Measurements from ENCODE around the gene QSER1.
"Not testable (repeated sequence)": the region's sequence is repeated elsewhere in the genome, so short reads cannot be mapped to it uniquely, and the experiment has no call there.

QSER1 gene

DNA sequence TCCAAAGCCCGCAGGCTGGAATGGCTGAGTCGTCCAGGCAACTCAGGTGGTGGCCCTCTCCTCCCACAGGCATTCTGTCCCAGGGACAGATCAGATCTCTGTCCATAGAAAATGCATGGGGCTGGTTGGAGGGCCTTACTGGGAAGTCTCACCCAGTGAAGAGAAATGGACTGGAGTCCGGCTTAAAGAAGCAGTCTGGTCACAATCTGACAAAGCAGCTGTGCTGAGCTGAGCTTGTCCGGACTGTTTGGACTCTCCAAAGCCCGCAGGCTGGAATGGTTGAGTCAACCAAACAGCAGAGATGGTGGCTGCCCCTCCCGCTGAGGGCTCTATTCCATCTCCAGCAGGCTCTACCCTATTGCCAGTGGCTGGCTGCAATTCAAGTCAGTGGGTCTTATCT lies 108.7 kb downstream of the QSER1 start:
- DNase-seq (ENCODE audit: low spot score): no peak

DNA sequence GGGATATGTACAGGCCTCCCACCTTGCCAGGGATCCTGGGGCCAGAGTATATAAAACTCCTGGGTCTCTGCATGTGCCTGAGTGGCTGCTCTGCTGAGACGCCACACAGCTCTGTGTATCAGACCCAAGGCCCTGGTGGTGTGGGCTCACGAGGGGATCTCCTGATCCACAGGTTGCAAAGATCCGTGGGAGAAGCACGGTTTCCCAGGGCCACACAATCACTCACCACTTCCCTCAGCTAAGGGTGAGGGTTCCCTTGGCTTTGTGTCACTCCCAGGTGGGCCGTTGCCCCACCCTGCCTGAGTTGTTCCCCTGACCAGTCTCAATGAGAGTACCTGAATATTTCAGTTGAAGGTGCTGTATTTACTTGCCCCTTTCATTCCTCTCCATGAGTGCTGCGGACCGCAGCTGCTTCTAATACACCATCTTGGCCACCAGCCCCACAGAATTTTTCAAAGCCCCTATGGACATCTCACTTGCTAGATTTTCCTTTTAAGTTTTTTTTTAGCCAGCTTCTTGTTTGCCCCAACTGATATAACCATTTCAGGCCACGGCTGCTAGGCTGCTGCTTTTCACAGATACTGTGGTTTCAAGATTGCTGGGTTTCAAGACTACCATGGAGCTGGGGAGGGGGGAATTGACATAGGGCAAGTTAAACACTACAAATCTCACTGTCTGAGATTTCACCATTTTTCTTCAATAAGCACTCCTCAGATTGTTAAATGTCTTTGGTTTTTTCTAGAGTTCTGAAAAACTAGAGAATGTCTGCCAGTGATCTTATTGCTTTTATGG lies 109.3 kb downstream of the QSER1 start:
- DNase-seq (ENCODE audit: low spot score): no peak

DNA sequence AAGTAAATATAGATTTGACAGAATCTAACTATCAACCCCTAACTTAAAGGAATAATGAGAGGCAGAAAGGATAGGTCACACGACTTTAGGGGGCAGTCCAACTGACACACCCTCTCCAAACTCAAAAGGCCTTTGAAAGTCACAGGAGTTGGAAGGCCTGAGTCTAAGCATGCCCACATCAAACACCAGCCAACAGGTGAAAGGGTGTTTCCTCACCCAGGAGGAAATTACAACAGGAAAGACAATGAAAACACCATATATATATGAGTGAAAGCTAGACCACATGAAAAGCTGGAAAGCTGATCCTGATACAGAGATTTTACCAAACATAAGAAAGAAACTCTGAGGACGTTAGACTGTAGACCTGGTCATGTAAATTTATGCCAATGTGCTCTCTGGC lies 112.6 kb downstream of the QSER1 start:
- DNase-seq (ENCODE audit: low spot score): no peak

DNA sequence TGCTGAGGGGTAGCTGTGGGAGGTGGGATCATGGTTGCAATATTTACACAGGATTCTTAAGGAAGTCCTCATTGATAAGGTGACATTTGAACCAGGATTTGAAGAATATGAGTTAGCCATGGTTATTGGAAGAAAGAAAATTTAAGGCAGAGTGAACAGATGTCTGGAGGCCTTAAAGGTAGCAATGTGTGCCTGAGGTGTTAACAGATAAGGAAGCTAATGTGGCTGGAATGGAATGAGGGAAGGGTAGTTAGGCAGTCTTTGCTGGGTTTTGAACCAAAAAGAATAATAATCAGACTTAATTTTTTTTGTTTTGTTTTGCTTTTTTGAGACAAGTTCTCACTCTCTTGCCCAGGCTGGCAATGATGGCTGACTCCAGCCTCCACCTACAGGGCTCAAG lies 113.4 kb downstream of the QSER1 start:
- DNase-seq (ENCODE audit: low spot score): no peak

DNA sequence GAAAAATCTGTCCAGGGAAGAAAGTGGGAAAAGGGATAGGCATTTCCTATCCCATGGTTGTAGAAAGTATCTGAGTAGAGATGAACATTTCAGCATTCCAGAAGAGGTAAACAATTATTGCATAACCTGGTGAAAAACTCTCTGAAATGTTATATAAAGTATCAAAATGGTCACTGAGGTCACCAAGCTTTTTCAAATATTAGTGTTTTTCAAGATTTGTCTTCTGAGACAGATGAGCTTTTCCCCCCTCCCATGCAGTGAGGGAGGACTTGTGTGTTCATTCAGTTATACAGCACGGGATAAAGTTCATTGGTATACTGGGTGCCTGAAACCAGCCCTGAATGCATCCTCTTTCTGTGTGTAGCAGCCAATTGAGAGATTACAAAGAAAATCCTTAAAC lies 121.1 kb downstream of the QSER1 start:
- DNase-seq (ENCODE audit: low spot score): peak; percentile 14

DNA sequence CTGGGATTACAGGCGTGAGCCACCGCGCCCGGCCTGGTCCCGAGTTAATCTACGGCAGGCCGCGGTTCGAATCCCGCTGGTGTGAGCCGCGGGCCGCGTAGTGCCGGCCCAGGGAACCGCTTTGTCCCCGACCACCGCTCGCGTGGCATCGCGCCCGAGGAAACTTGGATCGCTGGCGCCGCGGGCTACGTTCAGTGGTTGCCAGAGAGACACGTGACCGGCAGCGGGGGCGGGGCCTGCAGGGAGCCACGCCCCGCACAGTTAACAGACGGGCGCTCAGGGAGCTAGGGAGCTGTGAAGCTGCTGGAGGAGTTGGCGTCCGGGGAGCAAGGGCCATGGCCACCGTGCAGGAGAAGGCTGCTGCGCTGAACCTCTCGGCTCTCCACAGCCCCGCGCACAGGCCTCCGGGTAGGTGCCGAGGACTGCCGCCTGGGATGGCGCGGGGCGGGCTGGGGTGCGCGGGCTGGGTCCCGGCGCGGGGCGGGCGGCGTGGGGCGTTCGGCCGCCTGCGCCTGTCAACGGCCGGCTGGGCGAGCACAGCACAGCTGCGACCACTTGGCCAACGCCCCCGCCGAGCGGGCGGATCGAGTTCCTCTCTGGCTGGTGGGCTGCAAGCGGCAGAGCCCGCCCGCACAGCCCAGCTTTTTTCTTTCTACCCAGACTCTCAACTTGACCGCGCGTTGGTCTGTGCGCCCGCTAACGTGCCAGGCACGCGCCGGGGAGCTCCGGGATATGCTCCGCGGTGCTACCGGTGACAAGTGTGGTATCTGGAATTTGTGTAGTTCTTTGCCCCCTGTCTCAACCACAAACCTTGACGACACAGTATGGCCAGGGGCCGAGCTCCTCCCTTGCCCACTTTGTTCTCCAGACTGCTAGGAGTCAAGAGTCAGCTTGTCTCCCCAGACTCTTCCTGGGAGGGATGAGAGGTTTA lies 123.3 kb downstream of the QSER1 start, which contains the start of gene DEPDC7:
TSS of gene DEPDC7 (plus strand) at position 258 of the 931 bp plus-strand sequence. CDS start at position 336, 78 bp downstream.
- peak; percentile 91 for DNase-seq (ENCODE audit: low spot score)

DNA sequence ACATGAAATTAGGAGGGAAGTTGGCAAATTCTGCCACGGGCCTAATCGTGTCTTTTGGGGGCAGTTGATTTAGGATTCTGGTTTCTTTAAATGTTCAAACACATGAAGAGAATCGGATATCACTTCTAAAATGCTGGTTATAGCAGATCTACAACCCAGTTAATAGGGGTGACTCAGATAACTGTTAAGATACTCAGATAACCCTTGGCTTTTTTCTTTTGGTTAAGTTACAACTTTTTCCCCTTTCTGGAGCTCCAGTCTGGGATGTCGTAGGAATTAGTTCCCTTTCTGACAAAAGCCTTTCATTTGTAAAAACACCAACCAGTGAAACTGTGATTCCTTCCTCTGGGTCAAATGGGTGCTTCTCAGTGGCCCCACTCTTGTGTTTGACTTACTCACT lies 124.0 kb downstream of the QSER1 start:
- DNase-seq (ENCODE audit: low spot score): peak; percentile 8

DNA sequence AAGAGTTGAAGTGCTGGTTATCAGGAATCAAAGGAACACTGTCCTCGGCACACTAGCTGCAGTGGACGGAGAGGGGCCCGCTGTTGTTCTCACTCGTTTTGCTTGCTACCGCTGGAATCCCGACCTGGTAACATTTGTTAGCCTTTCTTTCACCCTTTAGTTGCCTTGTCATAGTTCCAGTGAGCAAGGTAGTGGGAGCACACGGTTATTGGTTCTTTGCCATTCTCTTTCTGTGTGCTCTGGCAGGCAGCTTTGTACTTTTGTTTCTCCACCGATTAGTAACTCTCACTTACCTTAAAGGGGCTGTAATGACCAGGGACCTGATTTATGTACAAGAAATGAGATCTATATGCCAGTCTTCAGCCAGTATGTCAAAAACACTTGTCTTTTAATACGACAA lies 124.9 kb downstream of the QSER1 start:
- DNase-seq (ENCODE audit: low spot score): no peak

DNA sequence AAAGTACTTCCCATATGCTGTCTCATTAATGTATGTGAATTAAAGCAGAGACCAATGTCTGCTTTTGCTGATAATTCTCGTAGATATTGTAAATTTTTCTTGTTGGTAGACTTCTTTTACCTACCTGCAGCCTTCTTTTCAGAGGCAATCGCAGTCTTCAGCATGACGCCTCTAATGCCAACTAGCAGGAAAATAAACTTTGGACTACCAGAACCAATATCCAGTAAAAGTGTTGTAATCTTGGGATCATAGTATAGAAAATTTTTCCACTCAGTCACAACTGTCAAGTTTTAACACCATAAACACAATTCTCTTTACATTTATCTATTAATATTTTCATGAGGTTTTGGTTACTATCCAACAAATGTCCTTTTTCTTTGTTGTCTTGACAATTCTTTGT lies 125.4 kb downstream of the QSER1 start:
- DNase-seq (ENCODE audit: low spot score): no peak

DNA sequence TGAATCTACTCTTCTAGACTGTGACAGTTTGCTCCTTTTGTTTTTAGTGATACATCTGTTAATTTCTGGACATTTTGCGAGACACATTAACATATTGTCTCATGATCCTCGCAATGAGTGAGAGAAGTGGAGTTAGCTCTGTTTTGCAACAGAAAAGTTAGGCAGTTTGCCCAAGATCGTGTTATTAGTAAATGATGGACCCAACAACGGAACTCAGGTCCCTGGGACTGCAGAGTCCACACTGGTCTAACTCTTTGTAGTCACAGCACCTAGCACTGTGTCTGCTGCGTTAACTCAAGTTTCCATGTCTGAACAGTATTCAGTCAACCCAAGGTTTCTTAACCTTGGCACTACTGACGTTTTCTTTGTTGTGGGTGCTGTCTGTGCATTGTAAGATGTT lies 126.2 kb downstream of the QSER1 start:
- no peak for DNase-seq (ENCODE audit: low spot score)

DNA sequence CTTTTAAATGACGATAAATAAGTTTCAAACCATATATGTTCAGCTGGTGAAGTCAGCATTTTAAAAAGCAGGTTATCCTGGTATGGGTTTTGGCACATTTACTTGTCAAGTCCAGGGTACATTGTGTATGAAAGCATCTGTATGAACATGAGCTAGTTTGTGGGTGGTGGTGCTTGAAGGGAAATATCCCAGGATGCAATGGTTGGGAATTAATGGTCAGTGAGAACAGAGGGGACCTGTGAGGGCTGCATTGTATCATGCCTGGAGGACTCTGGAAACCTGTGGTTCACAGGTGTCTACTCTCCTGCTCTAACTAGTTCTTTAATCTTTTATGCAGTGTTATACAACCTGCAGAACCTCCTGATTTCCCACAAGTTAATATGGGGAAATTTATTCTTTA lies 128.9 kb downstream of the QSER1 start:
- no peak for DNase-seq (ENCODE audit: low spot score)

DNA sequence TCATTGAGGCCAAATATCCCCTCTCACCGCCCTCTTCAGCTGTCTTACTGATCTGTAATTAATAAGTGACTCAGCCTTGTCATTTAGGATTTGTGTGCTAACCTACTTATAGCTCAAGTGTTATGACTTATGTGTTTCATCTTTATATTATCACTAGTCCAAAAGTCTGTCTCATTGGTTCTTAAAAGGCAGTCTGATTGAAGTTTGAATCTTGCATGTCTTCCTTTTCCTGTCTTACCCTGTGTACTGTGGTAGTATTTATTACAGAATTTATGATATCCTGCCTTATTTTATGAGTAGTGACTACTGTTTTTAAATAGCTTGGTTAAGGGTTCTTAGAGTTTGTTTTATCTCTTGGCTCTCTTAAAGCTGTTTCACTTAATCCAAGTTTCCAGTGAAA lies 129.3 kb downstream of the QSER1 start:
- no peak for DNase-seq (ENCODE audit: low spot score)

DNA sequence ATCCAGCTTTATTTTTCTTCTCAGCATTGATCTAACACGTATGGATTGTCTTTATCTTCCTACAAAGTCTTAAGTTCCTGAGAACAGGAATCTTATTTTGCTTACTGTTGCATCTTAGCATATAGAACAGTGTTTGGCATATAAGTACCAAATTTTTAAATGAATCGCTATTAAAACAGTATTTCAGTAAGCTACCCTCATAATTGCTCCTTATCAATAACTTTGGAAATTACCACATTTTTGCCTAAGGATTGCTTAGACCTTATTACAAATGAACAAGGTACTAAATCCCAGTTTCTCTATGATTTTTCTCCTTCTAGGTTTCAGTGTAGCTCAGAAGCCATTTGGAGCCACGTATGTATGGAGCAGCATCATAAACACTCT lies 132.7 kb downstream of the QSER1 start:
- no peak for DNase-seq (ENCODE audit: low spot score)

DNA sequence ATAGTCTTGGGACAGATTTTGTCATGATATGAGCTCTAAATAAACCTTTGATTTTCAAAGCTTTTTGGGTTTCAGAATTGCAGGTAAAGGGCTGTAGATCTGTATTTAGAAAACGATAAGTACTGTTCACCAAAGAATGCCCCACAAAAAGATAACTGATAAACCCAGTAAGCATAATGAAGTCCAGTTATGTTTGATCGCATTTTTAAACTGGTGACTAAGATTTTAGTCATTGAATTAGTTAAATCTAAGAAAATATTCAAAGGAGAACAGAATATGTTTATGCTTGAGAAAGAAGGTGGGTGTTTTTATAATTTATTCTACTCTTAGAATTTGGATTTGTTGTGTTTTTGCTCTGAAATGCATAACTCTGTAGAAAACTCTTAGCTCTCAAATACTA lies 134.6 kb downstream of the QSER1 start:
- no peak for DNase-seq (ENCODE audit: low spot score)

DNA sequence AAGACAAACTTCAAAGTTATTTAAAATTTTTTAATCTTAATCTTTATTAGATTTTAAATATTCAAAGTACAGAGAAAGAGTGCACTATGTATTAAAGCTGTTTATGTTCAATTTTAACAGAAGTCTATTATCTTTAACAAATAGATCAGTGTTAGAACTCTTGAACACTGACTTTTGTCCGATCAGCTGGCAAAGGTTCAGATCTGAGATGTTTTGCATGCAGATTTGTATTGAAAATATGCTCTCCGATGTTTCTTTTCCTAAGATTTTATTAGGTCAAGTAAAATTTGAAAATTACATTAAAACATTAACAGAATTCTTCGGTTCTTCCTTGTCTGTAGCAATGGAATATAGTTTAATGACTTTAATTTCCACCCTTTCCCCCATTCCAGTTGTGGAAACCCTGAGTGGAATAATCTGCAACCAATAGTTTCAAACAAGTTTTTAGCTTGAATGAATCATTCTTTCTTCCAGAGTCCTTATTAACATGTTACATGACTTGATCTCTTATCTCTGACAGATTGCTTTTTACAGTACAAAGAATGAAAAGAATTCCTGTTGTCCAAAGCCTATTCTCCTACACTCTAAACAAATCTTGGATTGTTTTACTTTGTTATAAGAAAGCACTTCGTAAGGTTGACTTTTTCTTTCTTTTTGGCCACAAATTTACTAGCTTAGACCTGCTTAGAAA lies 135.4 kb downstream of the QSER1 start:
- peak; percentile 10 for DNase-seq (ENCODE audit: low spot score)

DNA sequence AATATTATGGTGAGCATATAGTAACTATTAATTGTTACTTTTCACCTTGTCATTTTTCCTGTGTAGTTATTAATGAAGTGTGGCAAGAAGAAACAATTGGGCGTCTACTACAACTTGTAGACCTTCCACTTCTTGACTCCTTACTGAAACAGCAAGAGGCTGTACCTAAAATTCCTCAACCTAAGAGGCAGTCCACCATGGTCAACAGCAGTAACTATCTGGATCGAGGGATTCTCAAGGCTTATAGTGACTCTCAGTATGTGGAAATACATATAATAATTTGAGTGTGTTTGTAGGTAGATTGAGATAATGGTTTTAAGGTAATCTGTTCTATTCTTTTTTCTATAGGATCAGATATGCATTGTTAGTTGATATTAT lies 135.9 kb downstream of the QSER1 start:
- no peak for DNase-seq (ENCODE audit: low spot score)

DNA sequence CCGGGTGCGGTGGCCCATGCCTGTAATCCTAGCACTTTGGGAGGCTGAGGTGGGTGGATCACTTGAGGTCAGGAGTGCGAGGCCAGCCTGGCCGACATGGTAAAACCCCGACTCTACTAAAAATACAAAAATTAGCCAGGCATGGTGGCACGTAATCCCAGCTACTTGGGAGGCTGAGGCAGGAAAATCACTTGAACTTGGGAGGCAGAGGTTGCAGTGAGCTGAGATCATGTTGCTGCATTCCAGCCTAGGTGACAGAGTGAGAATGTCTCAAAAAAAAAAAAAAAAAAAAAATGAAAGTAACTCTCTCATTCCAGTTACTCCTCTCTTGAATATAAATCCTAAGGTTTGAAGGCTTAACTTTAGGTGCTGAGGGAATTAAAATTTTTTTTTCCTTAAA lies 136.6 kb downstream of the QSER1 start:
- not testable (repeated sequence) for DNase-seq (ENCODE audit: low spot score)

All from AG08395 (cell line).